Right renal cortex interstitium (tissue), 3 donors: ENCODE data around the gene TTBK1. TPM values are rescaled to one million over a fixed set of nuclear protein-coding genes. Genes with fewer than 3 reads are reported as not detected.
"Not testable (repeated sequence)": the region's sequence is repeated elsewhere in the genome, so short reads cannot be mapped to it uniquely, and the experiment has no call there.

ENCODE experiments used
- DNase-seq, 3 donors: peaks; one replicate each; pipeline ENCODE4 v3.0.0-alpha.2; 2013; ENCODE audit warnings: low read depth in 3 of 3, low spot score in 2 of 3
- polyA plus RNA-seq, 3 donors: library from polyadenylated mRNA; unstranded; fragments of 120-200 nt; gene quantifications; one replicate each; pipeline ENCODE4 v1.2.1, GENCODE V29; 2013; ENCODE audit not compliant: insufficient read length in 3 of 3

Gene TTBK1
- polyA plus RNA-seq, 3 donors = 0.27 to 0.29 (median 0.28) TPM

GRCh38 chr6:43301081-43301870, 58.0 kb downstream of the TTBK1 start:
- DNase-seq = no peak

GRCh38 chr6:43302126-43302525, 58.8 kb downstream of the TTBK1 start:
- DNase-seq = no peak

- DNase-seq = not testable (repeated sequence)
Measured at GRCh38 chr6:43303006-43303405, 59.7 kb downstream of the TTBK1 start.

GRCh38 chr6:43303751-43304331, 60.6 kb downstream of the TTBK1 start:
- DNase-seq = no peak

DNA sequence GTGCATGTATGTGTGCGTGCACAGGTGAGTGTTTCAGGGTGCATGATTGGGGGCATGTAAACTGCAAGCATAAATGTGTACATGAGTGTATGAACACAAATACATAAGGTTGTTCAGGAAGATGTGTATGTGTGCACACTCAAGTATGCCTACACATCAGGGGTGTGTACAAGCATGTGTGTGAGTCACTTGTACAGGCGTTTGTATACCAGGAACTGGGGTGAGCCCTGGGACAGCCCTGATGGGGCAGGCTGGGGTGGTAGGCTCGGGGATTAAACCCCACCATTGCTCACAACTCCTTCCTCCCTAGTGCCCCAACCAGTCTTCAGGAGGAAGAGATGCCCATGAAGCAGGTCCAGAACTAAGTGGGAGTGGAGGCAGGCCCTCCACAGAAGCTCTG, 61.1 kb downstream of the TTBK1 start:
- no peak for DNase-seq

DNA sequence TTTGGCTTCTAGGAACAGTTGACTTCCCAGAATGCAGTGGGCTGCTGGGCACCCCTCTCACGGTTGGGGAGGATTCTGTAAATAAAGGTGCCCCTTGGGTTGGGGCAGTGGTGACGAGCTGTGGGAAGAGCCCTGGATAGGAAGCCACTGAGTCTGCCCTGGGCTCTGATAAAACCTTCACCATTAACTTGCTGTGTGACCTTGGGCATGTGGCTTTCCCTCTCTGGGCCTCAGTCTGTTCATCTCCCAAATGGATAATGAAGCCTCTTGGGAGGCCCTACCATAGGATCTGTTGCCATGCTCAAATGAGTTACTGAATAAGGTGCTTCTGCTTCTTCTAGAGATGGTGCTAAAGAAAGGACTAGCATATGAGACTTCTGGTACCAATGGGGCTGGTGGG, 61.6 kb downstream of the TTBK1 start:
- no peak for DNase-seq

DNA sequence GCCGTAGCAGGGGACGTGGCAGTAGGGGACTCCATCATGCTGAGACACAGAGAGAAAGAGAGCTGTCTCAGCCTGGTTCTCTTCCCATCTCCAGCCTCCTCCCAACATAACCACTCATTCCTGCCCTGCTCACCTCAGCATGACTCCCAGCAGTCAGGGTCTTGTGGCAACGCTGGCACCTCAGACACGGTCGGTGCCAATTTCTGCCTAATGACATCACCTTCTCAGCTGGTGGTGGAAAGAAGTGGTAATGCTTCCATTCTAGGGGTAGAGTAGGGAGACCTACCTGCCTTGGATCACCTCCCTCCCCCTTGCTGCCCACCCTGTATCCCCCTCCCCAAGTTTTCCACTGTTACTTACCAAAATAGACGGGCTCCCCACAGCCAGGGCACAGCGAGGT, 62.8 kb downstream of the TTBK1 start:
- no peak for DNase-seq

GRCh38 chr6:43307451-43308100, 64.3 kb downstream of the TTBK1 start:
- DNase-seq = no peak

DNA sequence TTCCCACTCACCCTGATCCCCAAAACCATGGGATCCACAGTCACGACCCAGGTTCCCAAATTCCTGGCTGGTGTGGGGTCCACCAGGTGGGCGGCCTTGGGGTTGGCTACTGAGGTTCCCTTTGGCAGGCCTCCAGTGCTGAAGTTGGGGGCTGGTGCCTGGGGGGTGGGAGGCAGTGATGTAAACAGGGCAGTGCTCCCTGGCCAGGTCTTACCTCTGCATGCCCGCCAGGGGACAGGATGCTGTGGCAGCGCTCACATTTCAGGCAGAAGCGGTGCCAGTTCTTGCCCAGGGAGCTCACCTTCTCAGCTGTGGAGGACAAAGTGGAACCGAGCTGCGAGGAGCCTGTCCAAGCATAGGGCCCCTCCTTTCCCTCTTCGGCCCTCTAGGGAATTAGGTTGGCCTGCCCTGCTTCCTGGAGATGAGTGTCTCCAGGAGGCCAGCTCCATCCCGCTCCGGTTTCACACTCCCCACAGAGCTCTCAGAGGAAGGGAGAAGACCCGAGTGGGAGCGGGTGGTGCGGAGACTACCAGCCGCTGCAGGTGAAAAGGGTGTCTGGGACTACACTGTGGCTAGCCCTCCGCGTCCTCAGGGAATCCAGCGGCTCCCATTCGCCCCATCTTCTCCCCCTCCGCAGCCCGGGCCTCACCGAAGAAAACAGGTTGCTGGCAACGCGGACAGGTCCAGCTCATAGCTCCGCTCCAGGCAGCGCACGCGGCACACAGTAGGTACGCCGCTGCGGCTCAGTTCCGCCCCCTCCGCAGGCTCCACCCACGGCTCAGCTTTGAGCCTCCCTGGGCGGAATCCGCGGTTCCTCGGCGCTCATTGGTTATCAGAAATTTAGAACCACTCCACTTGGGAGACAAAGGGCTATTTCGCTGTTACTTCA, 65.1 kb downstream of the TTBK1 start, which contains the start of gene CRIP3:
TSS of gene CRIP3 (minus strand) at position 726 of the 889 bp plus-strand sequence. CDS start at position 692, 34 bp downstream.
- DNase-seq = no peak

DNA sequence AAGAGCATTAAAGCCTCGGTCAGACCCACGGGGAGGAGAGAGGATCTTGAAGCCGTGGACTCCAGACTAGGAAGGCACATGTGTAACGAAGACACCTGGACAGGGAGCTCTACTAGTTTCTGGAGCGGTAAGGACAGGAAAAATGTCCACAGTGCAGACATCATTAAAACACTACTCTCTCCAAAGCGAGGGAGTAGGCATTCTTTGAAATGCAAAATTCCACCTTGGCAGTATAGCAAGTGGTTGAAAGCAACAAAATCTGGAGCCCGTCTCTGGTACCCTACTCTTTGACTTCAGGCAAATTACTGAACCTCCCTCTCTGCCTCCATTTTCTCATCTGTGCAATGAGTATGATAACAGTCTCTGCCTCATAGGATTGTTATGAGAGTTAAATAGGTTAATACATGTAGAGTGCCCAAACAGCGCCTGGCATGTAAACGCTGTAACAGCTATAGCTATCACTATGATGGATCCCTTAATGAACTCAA, 65.8 kb downstream of the TTBK1 start:
- no peak for DNase-seq

- DNase-seq = no peak
Measured at GRCh38 chr6:43310134-43310533, 66.9 kb downstream of the TTBK1 start.

- no peak for DNase-seq
Measured at GRCh38 chr6:43310624-43311023, 67.3 kb downstream of the TTBK1 start.

- no peak for DNase-seq
Measured at GRCh38 chr6:43311666-43312065, 68.4 kb downstream of the TTBK1 start.

- DNase-seq = no peak
Measured at GRCh38 chr6:43313813-43314212, 70.5 kb downstream of the TTBK1 start.

DNA sequence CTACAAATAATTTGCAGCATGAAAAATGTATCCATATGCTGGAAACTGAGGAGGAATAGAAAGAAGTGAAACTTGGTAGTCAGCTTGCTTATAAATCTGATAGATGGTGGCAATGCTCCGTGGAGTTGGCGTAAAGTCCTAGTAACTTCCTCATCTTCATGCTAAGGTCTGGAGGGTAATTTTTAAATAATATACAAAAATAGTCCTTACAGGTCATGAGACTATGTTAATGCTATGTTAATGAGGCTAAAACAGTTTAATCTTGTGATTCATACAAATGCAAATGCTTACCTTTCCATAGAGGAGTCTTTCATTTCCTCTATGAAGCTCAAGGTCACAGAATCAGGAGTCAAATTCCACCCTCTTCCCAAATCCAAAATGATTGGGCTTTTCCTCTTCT, 74.7 kb downstream of the TTBK1 start:
- no peak for DNase-seq

- DNase-seq = no peak
Measured at GRCh38 chr6:43325876-43326275, 82.6 kb downstream of the TTBK1 start.

DNA sequence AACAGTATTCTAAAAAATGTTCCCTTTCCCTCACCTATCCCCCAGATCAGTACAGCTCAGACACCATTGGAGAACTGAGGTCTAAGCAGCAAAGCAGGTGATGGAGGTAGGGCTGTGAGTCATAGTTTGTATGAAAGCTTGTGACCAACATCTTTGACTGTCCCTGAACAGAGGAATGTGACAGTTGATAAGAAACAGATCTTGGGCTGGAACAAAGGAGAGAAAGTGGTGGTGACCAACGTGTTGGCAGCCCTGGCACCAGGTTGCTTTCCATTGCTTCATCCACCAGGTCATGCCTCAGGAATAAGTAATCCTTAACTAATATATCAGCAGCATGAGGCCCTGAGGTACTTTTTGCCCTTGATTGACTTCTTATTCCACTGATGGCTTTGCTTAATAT, 85.2 kb downstream of the TTBK1 start:
- no peak for DNase-seq

- no peak for DNase-seq
Measured at GRCh38 chr6:43331470-43331869, 88.2 kb downstream of the TTBK1 start.

GRCh38 chr6:43331891-43332290, 88.6 kb downstream of the TTBK1 start:
- no peak for DNase-seq

DNA sequence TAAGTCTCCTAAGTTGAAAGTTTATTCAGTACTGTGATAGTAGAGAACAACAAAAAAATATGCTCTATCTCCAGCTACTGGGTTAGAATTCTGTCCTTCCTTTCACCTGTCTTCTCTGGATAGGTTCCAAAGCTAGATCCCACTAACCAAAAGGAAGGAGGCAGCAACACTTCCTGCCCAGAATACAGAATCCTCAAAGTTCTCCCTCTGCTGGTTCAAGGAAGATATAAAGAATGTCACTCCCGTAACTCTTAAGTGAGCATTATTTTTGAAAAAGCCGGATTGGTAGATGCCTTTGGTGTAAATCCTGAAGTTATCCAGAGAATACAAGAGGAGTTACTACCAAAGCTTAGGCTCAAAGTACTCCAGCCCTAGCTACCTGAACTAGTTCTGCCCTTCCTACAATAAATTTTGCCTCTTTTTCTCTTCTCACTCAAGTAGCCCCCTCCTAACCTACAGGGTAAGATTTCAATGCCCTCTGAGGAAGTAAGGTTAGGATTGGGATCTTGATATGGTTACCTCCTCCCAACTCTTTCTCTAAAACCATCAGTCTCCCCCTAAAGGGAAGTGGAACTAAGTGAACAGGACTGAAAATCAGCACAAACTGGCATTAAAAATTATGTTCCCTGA, 91.3 kb downstream of the TTBK1 start:
- peak; percentile 42 to 47 (median 46) for DNase-seq
